Muscle of back (tissue), 11 donors: ENCODE data around the gene PPP2R3B. TPM values are rescaled to one million over a fixed set of nuclear protein-coding genes. Genes with fewer than 3 reads are reported as not detected.
"Not testable (repeated sequence)": the region's sequence is repeated elsewhere in the genome, so short reads cannot be mapped to it uniquely, and the experiment has no call there.

Experiments
- DNase-seq, 3 donors: peaks; one replicate each; pipeline versions ENCODE4 v3.0.0 to v3.0.0-alpha.2; 2013
- polyA plus RNA-seq, 10 donors: library from polyadenylated mRNA; unstranded; fragments of 120-200 nt; gene quantifications; one replicate each; pipeline ENCODE4 v1.2.1, GENCODE V29; 2013; ENCODE audit not compliant: insufficient read length in 10 of 10

The PPP2R3B gene
- polyA plus RNA-seq, 10 donors, result 136 to 226 (median 178) TPM

- DNase-seq, result no peak
These were observed 46.6 kb downstream of the PPP2R3B start for GRCh38 chrX:340121-340520.

GRCh38 chrX:338836-339400 lies 47.8 kb downstream of the PPP2R3B start:
- no peak for DNase-seq

DNA sequence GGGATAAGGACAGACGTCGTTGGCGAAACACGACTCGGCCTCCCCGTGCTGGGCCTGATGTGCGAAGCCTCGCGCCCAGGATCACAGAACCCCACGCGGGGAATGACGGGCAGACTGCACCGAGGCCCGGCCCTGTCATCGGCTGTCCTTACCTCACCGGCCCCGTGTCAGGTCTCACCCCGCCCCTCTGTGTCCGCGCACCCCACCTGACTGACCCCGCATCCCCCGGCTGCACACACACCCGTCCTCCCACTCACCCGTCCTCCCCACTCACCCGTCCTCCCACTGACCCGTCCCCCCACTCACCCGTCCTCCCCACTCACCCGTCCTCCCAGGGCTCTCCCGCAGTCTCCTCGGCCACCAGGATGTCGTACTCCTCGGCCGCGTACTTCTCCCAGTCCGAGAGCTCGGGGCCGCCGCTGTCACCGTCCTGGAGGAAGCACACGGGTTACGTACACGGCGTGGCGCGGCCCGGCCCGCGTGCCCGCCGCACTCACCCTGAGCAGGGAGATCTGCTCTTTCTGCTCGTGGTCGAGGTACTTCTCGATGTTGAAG lies 48.3 kb downstream of the PPP2R3B start:
- DNase-seq, result no peak

DNA sequence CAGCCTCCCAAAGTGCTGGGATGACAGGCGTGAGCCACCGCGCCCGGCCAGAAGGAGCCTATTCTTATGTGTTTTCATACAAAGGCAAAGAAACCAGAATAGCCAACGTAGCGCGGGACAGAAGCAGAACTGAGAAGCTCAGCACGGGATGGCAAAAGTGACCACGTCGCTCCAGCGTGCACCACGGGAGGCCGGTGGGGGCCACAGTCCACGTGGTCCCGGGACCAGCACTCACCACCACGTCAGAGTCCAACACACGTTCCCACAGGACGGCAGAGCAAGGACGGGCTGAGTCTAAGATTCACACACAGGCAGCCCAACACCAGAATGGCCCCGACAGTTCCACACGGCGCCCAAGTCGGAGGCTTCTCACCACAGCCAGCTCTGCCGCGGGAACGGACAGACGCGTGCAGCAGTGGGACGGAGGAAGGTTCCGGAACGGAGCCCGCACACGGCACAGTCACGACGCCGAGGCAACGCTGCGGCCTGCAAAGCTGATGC lies 49.3 kb downstream of the PPP2R3B start:
- DNase-seq, result no peak

DNA sequence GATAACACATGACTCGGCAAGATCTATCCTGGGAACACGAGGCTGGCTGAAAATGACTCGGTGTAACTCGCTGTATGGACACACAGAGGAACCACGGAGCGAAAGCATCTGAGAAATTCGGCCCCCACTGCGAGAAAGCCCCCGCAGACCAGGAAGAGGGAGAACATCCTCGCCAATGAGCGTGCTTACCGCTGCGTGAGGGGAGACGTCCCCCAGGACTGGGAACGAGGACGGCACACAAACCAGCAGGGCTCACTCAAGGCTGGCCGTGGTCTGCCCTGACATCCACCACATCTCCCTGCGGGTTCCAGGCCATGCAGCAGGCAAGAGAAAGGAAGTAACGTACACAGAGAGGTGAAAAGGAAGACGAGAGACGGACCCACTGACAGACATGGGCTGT lies 50.5 kb downstream of the PPP2R3B start:
- DNase-seq, result no peak

DNA sequence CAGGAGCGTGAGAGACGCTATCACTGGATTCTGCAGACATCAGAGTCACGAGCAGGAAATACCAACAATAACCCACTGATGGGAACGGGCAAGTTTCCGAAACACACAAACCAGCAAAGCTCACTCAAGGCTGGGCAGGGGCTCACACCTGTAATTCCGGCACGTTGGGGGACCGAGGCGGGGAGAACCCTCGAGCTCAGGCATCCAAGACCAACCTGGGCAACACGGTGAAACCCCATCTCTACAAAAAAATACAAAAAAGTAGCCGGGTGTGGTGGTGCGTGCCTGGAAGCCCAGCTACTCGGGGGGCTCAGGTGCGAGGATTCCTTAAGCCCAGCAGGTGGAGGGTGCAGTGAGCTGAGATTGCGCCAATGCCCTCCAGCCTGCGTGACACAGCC lies 51.0 kb downstream of the PPP2R3B start:
- DNase-seq, result no peak

DNA sequence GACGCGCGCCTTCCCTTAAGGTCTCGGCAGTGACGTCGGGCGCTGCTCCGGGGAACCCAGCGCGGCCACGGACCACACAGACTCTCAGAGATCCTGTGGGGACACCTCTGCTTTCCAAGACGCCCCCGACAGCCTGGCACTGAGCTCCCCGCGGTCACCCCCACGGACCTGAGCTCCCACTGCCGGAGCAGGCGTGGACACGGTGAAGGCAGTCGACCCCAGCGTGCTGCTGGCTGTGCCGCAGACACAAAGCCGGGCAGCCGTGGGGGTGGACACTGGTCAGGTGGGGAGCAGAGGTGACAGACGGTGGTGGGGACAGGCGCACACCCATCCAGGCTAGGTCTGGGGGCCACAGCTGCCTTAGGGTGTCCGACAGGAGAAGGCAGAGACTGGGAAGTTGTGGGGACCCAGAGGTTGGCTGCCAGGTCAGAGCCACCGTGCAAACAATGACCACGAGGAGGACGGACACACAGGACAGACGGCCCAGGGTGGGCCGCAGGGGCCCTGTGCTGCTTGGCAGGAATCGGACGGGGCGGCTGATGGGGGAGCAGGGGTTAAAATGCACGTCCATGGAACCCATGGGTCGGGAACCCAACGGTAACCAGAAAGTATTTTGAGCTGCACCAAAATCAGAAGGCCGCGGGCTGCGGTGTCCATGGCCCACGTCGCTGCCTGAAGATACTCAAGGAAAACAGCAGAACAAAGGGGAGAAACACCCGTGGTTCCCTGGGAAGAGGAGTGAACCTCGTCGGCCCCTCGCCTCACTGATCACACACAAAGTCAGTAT lies 51.5 kb downstream of the PPP2R3B start:
- no peak for DNase-seq

DNA sequence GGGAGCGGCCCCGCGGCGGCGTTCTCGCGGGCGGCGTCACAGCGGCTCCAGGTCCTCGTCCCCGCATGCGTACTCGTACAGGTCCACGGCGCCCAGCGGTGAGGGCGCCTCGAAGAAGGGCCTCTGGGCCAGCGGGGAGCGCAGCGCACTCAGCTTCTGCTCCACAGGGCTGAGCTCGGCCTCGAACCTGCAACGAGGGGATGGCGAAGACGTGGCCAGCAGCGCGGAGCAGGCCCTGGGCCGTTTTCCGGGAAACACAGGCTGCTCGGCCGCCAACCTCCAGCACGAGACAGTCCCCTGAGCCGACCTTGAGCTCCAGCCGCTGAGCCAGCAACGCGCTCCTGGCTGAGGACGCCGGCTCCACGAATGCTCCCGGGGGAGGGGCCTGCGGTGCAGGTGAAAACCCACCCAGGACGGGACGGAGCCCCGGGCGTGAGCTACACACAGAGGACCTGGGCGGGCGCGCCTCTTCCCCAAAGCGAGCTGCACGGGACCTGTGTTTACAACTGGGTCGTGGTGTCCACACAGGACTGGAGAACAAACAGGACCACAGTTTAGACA lies 52.3 kb downstream of the PPP2R3B start:
- DNase-seq, result no peak

GRCh38 chrX:333611-334311 lies 52.9 kb downstream of the PPP2R3B start:
- DNase-seq, result no peak

GRCh38 chrX:332916-333610 lies 53.6 kb downstream of the PPP2R3B start:
- DNase-seq, result no peak

- no peak for DNase-seq
These were observed 54.2 kb downstream of the PPP2R3B start for GRCh38 chrX:332496-332860.

- DNase-seq, result no peak
These were observed 54.7 kb downstream of the PPP2R3B start for GRCh38 chrX:331825-332495.

DNA sequence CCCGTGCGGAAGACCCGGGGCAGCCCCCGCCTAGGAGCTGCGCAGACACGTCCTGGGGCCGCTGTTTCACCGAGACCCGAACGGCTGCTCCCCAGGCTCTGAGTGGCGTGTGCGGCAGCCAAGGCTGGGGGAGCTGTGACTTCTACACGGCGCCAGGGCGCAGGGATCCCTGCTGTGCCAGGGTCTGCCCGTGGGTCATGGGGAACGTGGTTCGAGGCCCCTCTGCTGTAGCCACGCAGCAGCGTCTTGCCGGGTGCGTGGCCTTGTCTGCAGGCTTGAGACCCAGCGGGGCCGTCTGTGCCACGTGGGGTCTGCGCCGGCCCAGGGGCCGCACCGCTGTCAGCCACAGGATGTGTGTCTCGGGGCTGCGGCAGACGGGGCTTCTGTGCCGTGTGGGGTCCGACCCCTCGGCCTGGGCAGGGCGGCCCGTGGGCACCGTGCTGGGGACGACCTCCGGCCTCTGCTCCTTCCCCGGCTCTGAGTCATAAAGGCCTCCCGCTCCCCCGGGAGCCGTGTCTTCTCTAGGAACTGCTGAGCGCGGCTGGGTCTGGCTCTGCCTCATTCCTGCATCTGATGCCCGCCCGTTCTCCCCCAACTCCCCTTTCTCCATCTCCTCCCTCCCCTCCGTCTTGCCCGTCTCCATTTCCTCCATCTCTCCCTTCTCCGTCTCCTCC lies 55.4 kb downstream of the PPP2R3B start:
- DNase-seq, result peak in 1 of 3 donors; percentile 73

GRCh38 chrX:330726-331150 lies 56.0 kb downstream of the PPP2R3B start:
- DNase-seq, result no peak

GRCh38 chrX:330141-330725 lies 56.5 kb downstream of the PPP2R3B start:
- not testable (repeated sequence) for DNase-seq

DNA sequence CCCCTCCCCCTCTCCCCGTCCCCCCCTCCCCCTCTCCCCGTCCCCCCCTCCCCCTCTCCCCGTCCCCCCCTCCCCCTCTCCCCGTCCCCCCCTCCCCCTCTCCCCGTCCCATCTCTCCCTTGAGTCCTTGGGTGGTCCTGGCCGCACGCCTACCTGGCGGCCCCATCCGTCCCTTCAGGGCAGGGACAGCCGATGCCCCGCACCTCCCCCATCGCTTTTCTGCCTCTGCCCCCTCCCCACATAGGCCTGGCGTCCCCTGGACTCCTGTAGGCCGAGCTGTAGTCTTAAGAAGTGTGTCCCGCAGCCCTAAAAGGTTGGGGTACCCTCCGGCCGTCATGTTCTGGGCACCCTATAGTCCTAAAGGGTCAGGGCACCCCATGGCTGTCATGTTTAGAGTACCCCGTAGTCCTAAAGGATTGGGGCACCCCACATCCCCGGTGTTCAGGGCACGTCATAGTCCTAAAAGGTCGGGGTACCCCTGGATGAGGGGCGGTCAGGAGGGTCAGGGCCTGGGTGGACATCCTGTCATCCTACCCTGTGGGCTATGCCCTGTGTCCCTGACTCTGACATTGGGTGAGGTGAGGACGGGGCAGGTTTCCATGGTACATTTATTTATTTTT lies 57.3 kb downstream of the PPP2R3B start:
- no peak for DNase-seq

DNA sequence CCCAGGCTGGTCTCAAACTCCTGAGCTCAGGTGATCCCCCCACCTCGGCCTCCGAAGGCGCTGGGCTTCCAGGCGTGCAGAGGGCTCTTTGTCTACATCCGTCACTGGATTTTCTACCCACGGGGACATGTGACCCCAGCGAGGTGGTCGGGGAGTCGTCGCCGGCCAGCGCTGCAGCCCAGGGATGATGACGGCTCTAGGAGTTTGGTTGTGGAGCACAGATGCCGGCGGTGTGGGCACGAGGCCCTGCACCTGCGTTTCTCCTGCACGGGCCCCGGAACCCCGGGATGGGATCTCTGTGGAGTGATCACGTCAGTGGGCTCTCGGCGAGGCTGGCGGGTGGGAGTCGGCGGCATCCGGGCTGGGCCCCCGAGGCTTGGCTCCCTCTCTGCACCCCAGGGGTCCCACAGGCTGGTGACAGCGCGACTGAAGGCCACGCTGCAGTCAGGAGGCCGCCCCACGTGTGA lies 59.0 kb downstream of the PPP2R3B start:
- no peak for DNase-seq

DNA sequence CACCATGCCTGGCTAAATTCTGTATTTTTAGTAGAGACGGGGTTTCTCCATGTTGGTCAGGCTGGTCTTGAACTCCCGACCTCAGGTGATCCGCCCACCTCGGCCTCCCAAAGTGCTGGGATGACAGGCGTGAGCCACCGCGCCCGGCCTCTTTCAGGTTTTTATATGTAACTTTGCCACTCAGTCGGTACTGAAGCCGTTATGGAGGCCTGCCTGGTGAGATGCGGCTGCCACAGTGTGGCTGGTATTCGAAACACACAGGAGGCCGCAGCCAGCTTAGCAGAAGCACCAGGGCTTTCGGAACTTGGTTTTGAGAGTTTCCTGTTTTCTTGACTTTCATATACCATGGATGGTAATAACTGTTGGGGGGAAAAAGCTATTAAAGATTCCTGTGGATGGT lies 62.0 kb downstream of the PPP2R3B start:
- DNase-seq, result not testable (repeated sequence)
